H9 (cell line): ENCODE measurements around the gene ATP1B2. TPM values are rescaled to one million over a fixed set of nuclear protein-coding genes. Genes with fewer than 3 reads are reported as not detected.

Experiments
- DNase-seq: peaks from one replicate; pipeline ENCODE4 v3.0.0-alpha.2; 2017
- H2AFZ ChIP-seq: one replicate; pipeline ENCODE4 v1.6.1; 2013; ENCODE audit warnings: mild to moderate bottlenecking, low read length, control low read depth, moderate library complexity
- H2AK5ac ChIP-seq: 2 replicates; pipeline ENCODE4 v1.6.1; 2013; ENCODE audit warnings: low read length, control low read depth, mixed read lengths; ENCODE audit not compliant: insufficient read length
- H2BK120ac ChIP-seq: one replicate; pipeline ENCODE4 v1.6.1; 2013; ENCODE audit warnings: low read depth, mild to moderate bottlenecking, low read length, control low read depth, inconsistent platforms; ENCODE audit not compliant: poor library complexity, severe bottlenecking
- H2BK12ac ChIP-seq: 2 replicates; pipeline ENCODE4 v1.6.1; 2013; ENCODE audit warnings: low read length, control low read depth, mixed read lengths, low read depth; ENCODE audit not compliant: insufficient read length
- H2BK15ac ChIP-seq: 2 replicates; pipeline ENCODE4 v1.6.1; 2013; ENCODE audit warnings: low read depth, low read length, control low read depth
- H2BK20ac ChIP-seq: one replicate; pipeline ENCODE4 v1.6.1; 2013; ENCODE audit warnings: low read depth, mild to moderate bottlenecking, low read length, control low read depth, inconsistent platforms; ENCODE audit not compliant: poor library complexity, severe bottlenecking
- H2BK5ac ChIP-seq: 2 replicates; pipeline ENCODE4 v1.6.1; 2013; ENCODE audit warnings: low read length, control low read depth, mixed read lengths; ENCODE audit not compliant: insufficient read length
- H3K14ac ChIP-seq: 2 replicates; pipeline ENCODE4 v1.6.1; 2013; ENCODE audit warnings: low read length, control low read depth; ENCODE audit not compliant: insufficient read depth
- H3K18ac ChIP-seq: 2 replicates; pipeline ENCODE4 v1.6.1; 2013; ENCODE audit warnings: low read depth, mild to moderate bottlenecking, mixed read lengths, low read length, control low read depth; ENCODE audit not compliant: insufficient read length
- H3K23ac ChIP-seq: 2 replicates; pipeline ENCODE4 v1.6.1; 2013; ENCODE audit warnings: low read length, control low read depth, mixed read lengths, low read depth; ENCODE audit not compliant: insufficient read length
- H3K23me2 ChIP-seq: 2 replicates; pipeline ENCODE4 v1.6.1; 2013; ENCODE audit warnings: low read depth, mild to moderate bottlenecking, mixed read lengths, low read length, control low read depth; ENCODE audit not compliant: insufficient read length, poor library complexity, severe bottlenecking
- H3K27ac ChIP-seq: 2 replicates; pipeline ENCODE4 v1.5.1; 2013; ENCODE audit warnings: low read length, control low read depth, mixed read lengths, low read depth; ENCODE audit not compliant: insufficient read length
- H3K27me3 ChIP-seq: 2 replicates; pipeline ENCODE4 v1.6.1; 2013; ENCODE audit warnings: low read length, control low read depth, inconsistent platforms; ENCODE audit not compliant: insufficient read depth
- H3K4ac ChIP-seq: 2 replicates; pipeline ENCODE4 v1.6.1; 2013; ENCODE audit warnings: low read depth, mild to moderate bottlenecking, control low read depth, inconsistent platforms, low read length, moderate library complexity
- H3K4me1 ChIP-seq: 2 replicates; pipeline ENCODE4 v1.6.1; 2013; ENCODE audit warnings: low read length, control low read depth, inconsistent platforms; ENCODE audit not compliant: insufficient read depth
- H3K4me2 ChIP-seq: 2 replicates; pipeline ENCODE4 v1.6.1; 2013; ENCODE audit warnings: low read length, control low read depth, mixed read lengths; ENCODE audit not compliant: insufficient read length, insufficient read depth
- H3K56ac ChIP-seq: 2 replicates; pipeline ENCODE4 v1.6.1; 2013; ENCODE audit warnings: low read depth, mild to moderate bottlenecking, mixed read lengths, low read length, control low read depth; ENCODE audit not compliant: insufficient read length
- H3K79me1 ChIP-seq: 2 replicates; pipeline ENCODE4 v1.6.1; 2013; ENCODE audit warnings: low read depth, mild to moderate bottlenecking, moderate library complexity, low read length, control low read depth, inconsistent platforms; ENCODE audit not compliant: insufficient read depth, poor library complexity, severe bottlenecking
- H3K79me2 ChIP-seq: 2 replicates; pipeline ENCODE4 v1.6.1; 2013; ENCODE audit warnings: low read length, control low read depth, inconsistent platforms; ENCODE audit not compliant: insufficient read depth
- H3K9ac ChIP-seq: 2 replicates; pipeline ENCODE4 v1.6.1; 2013; ENCODE audit warnings: low read length, control low read depth, mixed read lengths; ENCODE audit not compliant: insufficient read length; ENCODE audit errors: extremely low read depth
- H3K9me3 ChIP-seq: one replicate; pipeline ENCODE4 v1.6.1; 2013; ENCODE audit warnings: low read depth, low read length, inconsistent platforms; ENCODE audit not compliant: control insufficient read depth
- H3T11ph ChIP-seq: one replicate; pipeline ENCODE4 v1.6.1; 2013; ENCODE audit warnings: mild to moderate bottlenecking, low read length, control low read depth, inconsistent platforms
- H4K20me1 ChIP-seq: one replicate; pipeline ENCODE4 v1.6.1; 2013; ENCODE audit not compliant: control insufficient read depth, insufficient read length, insufficient read depth
- H4K5ac ChIP-seq: 2 replicates; pipeline ENCODE4 v1.6.1; 2013; ENCODE audit warnings: low read depth, mild to moderate bottlenecking, mixed read lengths, low read length, control low read depth; ENCODE audit not compliant: insufficient read length
- H4K8ac ChIP-seq: replicated peaks from 2 replicates; pipeline ENCODE4 v1.6.1; 2013; ENCODE audit warnings: low read length, control low read depth, mixed read lengths, low read depth; ENCODE audit not compliant: insufficient read length
- H4K91ac ChIP-seq: 2 replicates; pipeline ENCODE4 v1.6.1; 2013; ENCODE audit warnings: low read depth, mild to moderate bottlenecking, moderate library complexity, mixed read lengths, low read length, control low read depth; ENCODE audit not compliant: insufficient read length
- H3K27ac Mint-ChIP-seq, 3 experiments: 2 replicates in 2 of 3; 3 replicates in 1 of 3; pipeline ENCODE4 v1.8.0; 2020 to 2021; ENCODE audit warnings: mixed read lengths in 3 of 3, mild to moderate bottlenecking in 1 of 3, moderate library complexity in 1 of 3
- H3K27me3 Mint-ChIP-seq: 2 replicates; pipeline ENCODE4 v1.8.0; 2021; ENCODE audit warnings: low read depth, mild to moderate bottlenecking, moderate library complexity, mixed read lengths
- H3K36me3 Mint-ChIP-seq, 3 experiments: 2 replicates in 2 of 3; 3 replicates in 1 of 3; pipeline ENCODE4 v1.8.0; 2020 to 2021; ENCODE audit warnings: low read depth in 3 of 3, mixed read lengths in 3 of 3; ENCODE audit not compliant: insufficient read depth in 1 of 3
- H3K4me1 Mint-ChIP-seq, 2 experiments: 2 replicates each; pipeline ENCODE4 v1.8.0; 2020; ENCODE audit warnings: mixed read lengths in 2 of 2
- H3K4me3 Mint-ChIP-seq, 2 experiments: 2 replicates in 1 of 2; 3 replicates in 1 of 2; pipeline ENCODE4 v1.8.0; 2020 to 2021; ENCODE audit warnings: mild to moderate bottlenecking in 2 of 2, mixed read lengths in 2 of 2, moderate library complexity in 1 of 2
- H3K9me3 Mint-ChIP-seq, 2 experiments: 2 replicates in 1 of 2; 3 replicates in 1 of 2; pipeline ENCODE4 v1.8.0; 2020; ENCODE audit warnings: mild to moderate bottlenecking in 2 of 2, mixed read lengths in 2 of 2, moderate library complexity in 1 of 2
- WGBS: extraction: QIAGEN DNeasy Blood & Tissue Kit; methylation state at CpG from one replicate; pipeline ENCODE4 v1.1.7; 2013; ENCODE audit warnings: missing lambda C conversion rate, low lambda C conversion rate, mixed read lengths; ENCODE audit not compliant: insufficient read length; ENCODE audit errors: extremely low coverage; 5-methylcytosine and 5-hydroxymethylcytosine counted together
- total RNA-seq: library from RNA; stranded (reverse); gene quantifications from 2 replicates; pipeline ENCODE4 v1.2.1, GENCODE V29; 2021
- TF ChIP-seq, protein P1 (sequence below): fragments of 200-600 bp; sonication (generic); conservative IDR thresholded peaks from 3 replicates; pipeline ENCODE4 v1.8.0; 2021; ENCODE audit warnings: antibody characterized with exemption, mild to moderate bottlenecking

ATP1B2 gene
- total RNA-seq, 1 experiment from 2014 or later: 16.2 TPM

DNA sequence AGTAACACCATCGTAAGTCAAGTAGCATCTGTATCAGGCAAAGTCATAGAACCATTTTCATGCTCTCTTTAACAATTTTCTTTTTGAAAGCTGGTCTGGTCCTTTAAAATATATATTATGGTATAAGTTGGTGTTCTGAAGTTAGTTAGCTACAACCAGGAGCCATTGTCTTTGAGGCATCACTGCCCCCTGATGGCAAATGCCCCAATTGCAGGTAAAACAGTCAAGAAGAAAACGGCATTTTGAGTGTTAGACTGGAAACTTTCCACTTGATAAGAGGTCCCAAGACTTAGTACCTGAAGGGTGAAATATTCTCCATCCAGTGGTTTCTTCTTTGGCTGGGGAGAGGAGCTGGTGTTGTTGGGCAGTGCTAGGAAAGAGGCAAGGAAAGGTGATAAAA, 22.5 kb downstream of the ATP1B2 start:
- H3K36me3 Mint-ChIP-seq: peaks cover 57 to 73% (median 72%) of the 10 kb centered on the region in 3 experiments
- H4K20me1 ChIP-seq: no peaks in the 10 kb centered on the region
- H2AFZ ChIP-seq: no peak overlapping the region
- no peak overlapping the region for H4K8ac ChIP-seq
- H4K5ac ChIP-seq: no peak overlapping the region
- no peak overlapping the region for H3K27ac ChIP-seq
- peaks cover 16 to 33% of the 10 kb centered on the region in 2 experiments for H3K4me1 Mint-ChIP-seq
- no peak overlapping the region for H3T11ph ChIP-seq
- no peak overlapping the region for H3K18ac ChIP-seq
- H2BK5ac ChIP-seq: no peak overlapping the region
- H2AK5ac ChIP-seq: no peak overlapping the region
- H3K4me1 ChIP-seq: peaks cover 7% of the 10 kb centered on the region; the same call in 1 of the 2 replicates
- H3K27ac Mint-ChIP-seq: peak overlapping the region in 1 of 3 experiments; percentile 80; a peak in 2 of 7 replicates
- H2BK20ac ChIP-seq: no peak overlapping the region
- no peak overlapping the region for H2BK12ac ChIP-seq
- peaks cover 10% of the 10 kb centered on the region for H3K9me3 ChIP-seq
- no peak overlapping the region for H3K4ac ChIP-seq
- H3K27me3 ChIP-seq: no peaks in the 10 kb centered on the region
- no peak overlapping the region for H4K91ac ChIP-seq
- no peak overlapping the region for H3K4me2 ChIP-seq
- no peak overlapping the region for H3K4me3 Mint-ChIP-seq
- no peaks in the 10 kb centered on the region for H3K79me2 ChIP-seq
- no peaks in the 10 kb centered on the region for H3K27me3 Mint-ChIP-seq
- H3K9me3 Mint-ChIP-seq: peaks cover 10% of the 10 kb centered on the region in 2 experiments
- peak; percentile 66 for DNase-seq
- TF ChIP-seq, protein P1, sequence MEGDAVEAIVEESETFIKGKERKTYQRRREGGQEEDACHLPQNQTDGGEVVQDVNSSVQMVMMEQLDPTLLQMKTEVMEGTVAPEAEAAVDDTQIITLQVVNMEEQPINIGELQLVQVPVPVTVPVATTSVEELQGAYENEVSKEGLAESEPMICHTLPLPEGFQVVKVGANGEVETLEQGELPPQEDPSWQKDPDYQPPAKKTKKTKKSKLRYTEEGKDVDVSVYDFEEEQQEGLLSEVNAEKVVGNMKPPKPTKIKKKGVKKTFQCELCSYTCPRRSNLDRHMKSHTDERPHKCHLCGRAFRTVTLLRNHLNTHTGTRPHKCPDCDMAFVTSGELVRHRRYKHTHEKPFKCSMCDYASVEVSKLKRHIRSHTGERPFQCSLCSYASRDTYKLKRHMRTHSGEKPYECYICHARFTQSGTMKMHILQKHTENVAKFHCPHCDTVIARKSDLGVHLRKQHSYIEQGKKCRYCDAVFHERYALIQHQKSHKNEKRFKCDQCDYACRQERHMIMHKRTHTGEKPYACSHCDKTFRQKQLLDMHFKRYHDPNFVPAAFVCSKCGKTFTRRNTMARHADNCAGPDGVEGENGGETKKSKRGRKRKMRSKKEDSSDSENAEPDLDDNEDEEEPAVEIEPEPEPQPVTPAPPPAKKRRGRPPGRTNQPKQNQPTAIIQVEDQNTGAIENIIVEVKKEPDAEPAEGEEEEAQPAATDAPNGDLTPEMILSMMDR: peak; percentile 81
- H2BK15ac ChIP-seq: no peak overlapping the region
- no peaks in the 10 kb centered on the region for H3K79me1 ChIP-seq
- H3K56ac ChIP-seq: no peak overlapping the region
- no peak overlapping the region for H2BK120ac ChIP-seq
- no peak overlapping the region for H3K9ac ChIP-seq
- H3K23me2 ChIP-seq: no peaks in the 10 kb centered on the region
- WGBS: no CpG with 5 or more reads among the region's 2 CpGs
- no peak overlapping the region for H3K23ac ChIP-seq
- H3K14ac ChIP-seq: no peak overlapping the region
